Kidney epithelial cell (primary cell): ENCODE results near the gene RNF32. TPM values are rescaled to one million over a fixed set of nuclear protein-coding genes. Genes with fewer than 3 reads are reported as not detected.

ENCODE experiments used
- DNase-seq: peaks from one replicate; pipeline ENCODE4 v3.0.0-alpha.2; 2010; ENCODE audit warnings: low read depth
- H3K27me3 ChIP-seq: 2 replicates; pipeline ENCODE4 v1.6.0; 2011; ENCODE audit warnings: low read length; ENCODE audit not compliant: control insufficient read depth, insufficient read depth
- H3K36me3 ChIP-seq: 2 replicates; pipeline ENCODE4 v1.5.1; 2011; ENCODE audit warnings: low read length; ENCODE audit not compliant: control insufficient read depth, insufficient read depth
- H3K4me3 ChIP-seq: 2 replicates; pipeline ENCODE4 v1.5.1; 2011; ENCODE audit warnings: low read depth, mild to moderate bottlenecking, control low read depth, low read length
- total RNA-seq: library from RNA; depleted of rRNA; stranded (reverse); fragments of >200 nt; gene quantifications from 2 replicates; pipeline ENCODE4 v1.2.3, GENCODE V29; 2015
- TF ChIP-seq, protein P1 (sequence below): IDR thresholded peaks from 2 replicates; pipeline ENCODE4 v1.5.1; 2011; ENCODE audit warnings: mild to moderate bottlenecking, moderate library complexity, low read length, control low read depth, inconsistent platforms; ENCODE audit not compliant: insufficient read depth, poor library complexity, severe bottlenecking

The RNF32 gene
- total RNA-seq, 1 donor from 2014 or later = 0.75 TPM

DNA sequence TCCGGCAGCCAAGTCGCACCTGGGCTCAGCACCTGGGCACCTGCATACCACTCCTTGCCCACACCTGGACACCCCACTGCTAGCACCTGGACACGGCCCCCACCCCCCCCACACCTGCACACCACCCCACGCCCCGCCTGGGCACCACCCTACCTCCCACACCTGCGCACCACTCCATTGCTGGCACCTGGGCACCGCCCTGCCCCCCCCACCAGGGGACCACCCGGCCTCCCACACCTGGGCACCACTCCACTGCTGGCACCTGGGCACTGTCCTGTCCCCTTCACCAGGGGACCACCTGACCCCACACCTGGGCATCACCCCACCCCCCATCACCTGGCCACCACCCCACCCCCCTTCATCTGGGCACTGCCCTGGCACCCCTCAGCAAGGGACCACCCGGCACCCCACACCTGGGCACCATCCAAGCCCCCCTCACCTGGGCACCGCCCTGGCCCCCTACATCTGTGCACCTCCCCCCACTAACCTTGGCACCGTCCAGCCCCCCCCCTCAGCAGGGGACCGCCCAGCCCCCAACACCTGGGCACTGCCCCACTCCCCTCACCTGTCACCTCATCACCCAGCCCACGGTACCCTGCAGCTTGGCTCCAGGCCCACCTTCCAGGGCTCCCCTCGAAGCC lies 33.8 kb upstream of the RNF32 start:
- H3K27me3 ChIP-seq = peaks cover 4% of the 10 kb centered on the region
- no peak for DNase-seq
- no peak overlapping the region for H3K4me3 ChIP-seq
- TF ChIP-seq, protein P1, sequence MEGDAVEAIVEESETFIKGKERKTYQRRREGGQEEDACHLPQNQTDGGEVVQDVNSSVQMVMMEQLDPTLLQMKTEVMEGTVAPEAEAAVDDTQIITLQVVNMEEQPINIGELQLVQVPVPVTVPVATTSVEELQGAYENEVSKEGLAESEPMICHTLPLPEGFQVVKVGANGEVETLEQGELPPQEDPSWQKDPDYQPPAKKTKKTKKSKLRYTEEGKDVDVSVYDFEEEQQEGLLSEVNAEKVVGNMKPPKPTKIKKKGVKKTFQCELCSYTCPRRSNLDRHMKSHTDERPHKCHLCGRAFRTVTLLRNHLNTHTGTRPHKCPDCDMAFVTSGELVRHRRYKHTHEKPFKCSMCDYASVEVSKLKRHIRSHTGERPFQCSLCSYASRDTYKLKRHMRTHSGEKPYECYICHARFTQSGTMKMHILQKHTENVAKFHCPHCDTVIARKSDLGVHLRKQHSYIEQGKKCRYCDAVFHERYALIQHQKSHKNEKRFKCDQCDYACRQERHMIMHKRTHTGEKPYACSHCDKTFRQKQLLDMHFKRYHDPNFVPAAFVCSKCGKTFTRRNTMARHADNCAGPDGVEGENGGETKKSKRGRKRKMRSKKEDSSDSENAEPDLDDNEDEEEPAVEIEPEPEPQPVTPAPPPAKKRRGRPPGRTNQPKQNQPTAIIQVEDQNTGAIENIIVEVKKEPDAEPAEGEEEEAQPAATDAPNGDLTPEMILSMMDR = no peak
- H3K36me3 ChIP-seq = no peaks in the 10 kb centered on the region

DNA sequence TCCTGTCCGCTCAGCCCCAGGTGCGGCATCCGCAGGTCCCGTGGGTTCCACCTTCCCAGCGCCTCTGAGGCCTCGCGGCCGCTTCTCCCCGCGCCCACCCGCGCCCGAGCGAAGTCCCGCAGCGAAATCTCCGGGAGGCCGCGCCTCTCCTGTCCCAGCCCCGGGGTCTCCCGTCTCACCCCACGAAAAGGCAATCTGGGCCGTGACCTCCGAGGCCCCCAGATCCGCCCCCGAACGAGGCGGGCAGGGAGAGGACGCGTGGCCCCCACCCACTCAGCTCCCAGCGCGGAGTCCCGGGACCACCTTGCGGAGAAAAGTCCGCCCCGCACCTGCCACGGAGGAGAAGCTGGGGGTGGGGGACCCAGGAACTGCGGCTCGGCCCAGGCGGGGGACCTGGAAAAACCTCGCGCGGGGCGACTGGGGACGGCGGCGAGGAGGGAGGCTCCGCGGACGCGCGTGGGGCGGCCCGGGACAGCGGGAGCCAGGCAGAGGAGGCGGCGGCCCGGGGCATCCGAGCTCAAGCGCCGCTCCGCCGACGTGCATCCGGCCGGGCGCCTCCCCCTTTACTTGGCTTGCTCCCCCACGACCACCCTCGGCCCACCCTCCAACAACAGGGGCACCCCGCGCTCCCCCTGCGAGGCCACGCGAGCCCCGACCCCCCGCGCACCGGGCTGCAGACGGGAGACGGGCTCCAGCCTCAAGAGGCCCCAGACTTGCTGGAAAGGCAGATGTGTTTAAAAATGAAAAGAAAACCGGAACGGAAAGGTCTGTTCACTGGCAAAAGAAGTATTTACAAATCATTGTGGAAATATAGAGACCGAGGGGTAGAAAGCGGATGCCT lies 33.0 kb upstream of the RNF32 start:
- TF ChIP-seq, protein P1 = no peak
- Histone ChIP-seq H3K27me3 (peaks cover 4% of the 10 kb centered on the region), H3K4me3 (peak overlapping the region; percentile 37), H3K36me3 (no peaks in the 10 kb centered on the region)
- DNase-seq = no peak

DNA sequence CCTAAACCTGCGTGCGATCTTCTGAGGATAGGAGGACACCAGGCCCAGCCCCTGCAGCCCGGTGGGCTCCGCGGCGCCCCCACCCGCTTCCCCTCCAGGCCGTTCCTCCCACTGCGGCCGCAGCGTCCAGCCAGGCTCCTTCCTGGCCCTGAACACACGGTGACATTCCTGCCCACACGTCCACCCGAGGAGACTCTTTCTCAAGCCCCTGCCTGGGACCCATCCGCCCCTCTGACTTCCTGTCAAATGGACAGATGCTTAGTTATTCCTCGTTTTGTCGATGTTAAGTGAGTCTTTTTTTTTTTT lies 32.4 kb upstream of the RNF32 start:
- TF ChIP-seq, protein P1 = no peak
- no peak for DNase-seq
- Histone ChIP-seq H3K36me3 (no peaks in the 10 kb centered on the region), H3K27me3 (peaks cover 4% of the 10 kb centered on the region), H3K4me3 (peak overlapping the region; percentile 37)

DNA sequence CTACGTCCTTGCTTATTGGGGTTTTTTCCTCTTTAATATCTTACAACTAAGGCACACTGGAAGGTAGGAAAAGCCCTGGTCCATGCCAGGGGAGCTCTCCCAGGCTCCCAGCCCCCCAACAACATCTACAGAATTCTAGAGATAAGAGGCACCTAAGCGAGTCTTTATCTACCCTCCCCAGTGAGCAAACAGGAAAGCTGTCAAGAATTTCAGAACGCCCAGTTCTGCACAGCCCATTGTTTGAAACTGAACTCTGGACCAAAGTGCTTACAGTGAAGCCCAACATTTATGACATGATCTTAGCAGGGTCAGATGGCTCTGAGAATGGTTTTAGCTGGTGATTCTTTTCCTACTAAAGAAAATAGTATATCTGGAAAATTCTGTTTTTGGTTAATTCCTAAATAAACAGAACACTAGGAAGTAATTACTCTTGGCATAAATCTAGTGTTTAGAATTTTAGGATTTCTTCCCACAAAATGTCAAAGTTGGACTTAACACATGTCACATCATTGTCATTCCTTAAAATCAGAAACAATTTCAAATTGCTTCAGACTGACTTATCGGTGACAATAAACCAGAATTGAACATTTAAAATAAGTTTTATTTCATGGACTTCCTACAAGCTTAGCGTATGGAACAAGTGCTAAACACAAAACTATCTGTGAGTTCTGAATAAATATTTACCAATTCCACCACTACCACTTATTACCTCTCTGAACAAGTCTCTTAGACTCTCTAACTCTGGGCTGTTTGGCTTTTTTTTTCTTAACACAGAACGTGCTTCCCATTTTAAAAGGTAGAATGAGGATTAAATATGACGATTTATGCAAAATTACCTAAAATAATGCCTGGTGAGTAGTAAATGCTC lies 31.3 kb upstream of the RNF32 start:
- Histone ChIP-seq H3K27me3 (peaks cover 4% of the 10 kb centered on the region), H3K36me3 (no peaks in the 10 kb centered on the region), H3K4me3 (no peak overlapping the region)
- no peak for DNase-seq
- TF ChIP-seq, protein P1 = no peak

DNA sequence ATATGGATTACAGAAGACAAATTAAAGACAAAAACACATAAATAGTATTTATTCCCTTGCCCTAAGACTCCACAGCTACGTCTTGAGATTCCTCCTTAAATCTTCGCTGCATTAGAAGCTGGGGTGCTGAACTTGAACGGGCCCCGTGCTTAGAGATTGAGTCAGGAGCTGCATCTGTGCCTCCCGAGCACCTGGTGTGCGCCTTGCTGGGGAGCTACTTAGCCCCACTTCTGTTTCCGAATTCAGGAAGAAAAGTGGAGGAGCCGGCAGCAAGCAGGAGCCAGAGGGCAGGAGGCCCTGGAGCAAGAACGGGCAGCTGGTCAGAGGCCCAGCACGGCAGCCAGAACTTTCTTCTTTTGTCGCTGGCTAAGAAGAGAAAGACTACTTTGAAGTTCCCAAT lies 30.4 kb upstream of the RNF32 start:
- Histone ChIP-seq H3K36me3 (no peaks in the 10 kb centered on the region), H3K27me3 (peaks cover 4% of the 10 kb centered on the region), H3K4me3 (no peak overlapping the region)
- TF ChIP-seq, protein P1 = no peak
- DNase-seq = no peak
